CD14-positive monocyte (primary cell): ENCODE data around the gene ANTXR1. TPM values are rescaled to one million over a fixed set of nuclear protein-coding genes. Genes with fewer than 3 reads are reported as not detected.

ENCODE experiments used
- DNase-seq, 3 donors: peaks; one replicate each; pipeline ENCODE4 v3.0.0-alpha.2; 2011 to 2022
- H2AFZ ChIP-seq: 2 replicates; pipeline ENCODE4 v1.6.0; 2012; ENCODE audit warnings: mild to moderate bottlenecking, low read depth, low read length, inconsistent platforms; ENCODE audit not compliant: insufficient read depth, poor library complexity, severe bottlenecking
- H3K27ac ChIP-seq, 2 donors: 1 replicate in 1 of 2; 2 replicates in 1 of 2; pipeline ENCODE4 v1.5.1; 2012 to 2013; ENCODE audit warnings: low read length in 2 of 2, control low read depth in 1 of 2, inconsistent platforms in 1 of 2, low read depth in 1 of 2, mild to moderate bottlenecking in 1 of 2
- H3K27me3 ChIP-seq, 2 donors: one replicate each; pipeline versions ENCODE4 v1.6.0 to v1.6.1; 2011 to 2013; ENCODE audit warnings: low read length in 2 of 2; ENCODE audit not compliant: control insufficient read depth in 2 of 2, insufficient read depth in 2 of 2
- H3K36me3 ChIP-seq, 2 donors: replicated peaks in 1 of 2; 1 replicate in 1 of 2; 2 replicates in 1 of 2; pipeline versions ENCODE4 v1.5.1 to v1.6.1; 2012 to 2013; ENCODE audit warnings: low read length in 2 of 2, control low read depth in 1 of 2, inconsistent platforms in 1 of 2, mild to moderate bottlenecking in 1 of 2; ENCODE audit not compliant: insufficient read depth in 2 of 2, control insufficient read depth in 1 of 2
- H3K4me1 ChIP-seq, 2 donors: 1 replicate in 1 of 2; 2 replicates in 1 of 2; pipeline versions ENCODE4 v1.5.1 to v1.6.1; 2012 to 2013; ENCODE audit warnings: low read length in 2 of 2, control low read depth in 1 of 2, inconsistent platforms in 1 of 2, mild to moderate bottlenecking in 1 of 2, moderate library complexity in 1 of 2; ENCODE audit not compliant: insufficient read depth in 2 of 2, control insufficient read depth in 1 of 2
- H3K4me2 ChIP-seq: replicated peaks from 2 replicates; pipeline ENCODE3; 2012; ENCODE audit warnings: low read length, moderate library complexity, mild to moderate bottlenecking; ENCODE audit not compliant: poor library complexity, severe bottlenecking; ENCODE audit errors: extremely low read depth
- H3K4me3 ChIP-seq, 3 experiments: fragments of 200-600 bp in 1 of 3; sonication (generic) in 1 of 3; replicated peaks in 1 of 3; 1 replicate in 2 of 3; 2 replicates in 1 of 3; pipeline ENCODE4 v1.5.1; 2011 to 2013; ENCODE audit warnings: low read length in 3 of 3, mild to moderate bottlenecking in 3 of 3, control low read depth in 2 of 3, low read depth in 2 of 3, inconsistent platforms in 1 of 3, moderate library complexity in 1 of 3
- H3K79me2 ChIP-seq: 2 replicates; pipeline ENCODE4 v1.6.0; 2012; ENCODE audit warnings: mild to moderate bottlenecking, control low read depth, inconsistent platforms, low read length, moderate library complexity; ENCODE audit not compliant: insufficient read depth
- H3K9ac ChIP-seq: 2 replicates; pipeline ENCODE4 v1.6.0; 2017; ENCODE audit warnings: low read length, mild to moderate bottlenecking; ENCODE audit not compliant: insufficient read depth, poor library complexity, severe bottlenecking
- H3K9me3 ChIP-seq, 2 donors: replicated peaks in 1 of 2; 1 replicate in 1 of 2; 2 replicates in 1 of 2; pipeline versions ENCODE4 v1.5.1 to v1.6.1; 2012 to 2013; ENCODE audit warnings: low read length in 2 of 2, control low read depth in 1 of 2; ENCODE audit not compliant: control insufficient read depth in 1 of 2, insufficient read depth in 1 of 2
- H4K20me1 ChIP-seq: 2 replicates; pipeline ENCODE4 v1.6.0; 2012; ENCODE audit warnings: mild to moderate bottlenecking, low read length, control low read depth, moderate library complexity; ENCODE audit not compliant: insufficient read depth
- H3K27ac Mint-ChIP-seq, 7 donors: one replicate each; pipeline ENCODE4 v1.8.0; 2020; ENCODE audit warnings: mild to moderate bottlenecking in 7 of 7, mixed read lengths in 7 of 7, moderate library complexity in 6 of 7, inconsistent platforms in 2 of 7
- H3K27me3 Mint-ChIP-seq, 3 donors: one replicate each; pipeline ENCODE4 v1.8.0; 2021 to 2022; ENCODE audit warnings: low read depth in 3 of 3, mild to moderate bottlenecking in 3 of 3, mixed read lengths in 3 of 3, moderate library complexity in 3 of 3, inconsistent platforms in 1 of 3
- H3K36me3 Mint-ChIP-seq, 2 donors: one replicate each; pipeline ENCODE4 v1.8.0; 2020; ENCODE audit warnings: mixed read lengths in 2 of 2, inconsistent platforms in 1 of 2, mild to moderate bottlenecking in 1 of 2
- H3K4me1 Mint-ChIP-seq: one replicate; pipeline ENCODE4 v1.8.0; 2020; ENCODE audit warnings: mild to moderate bottlenecking, mixed read lengths
- H3K4me3 Mint-ChIP-seq, 2 donors: one replicate each; pipeline ENCODE4 v1.8.0; 2020; ENCODE audit warnings: mild to moderate bottlenecking in 2 of 2, mixed read lengths in 2 of 2, moderate library complexity in 1 of 2
- H3K9me3 Mint-ChIP-seq, 7 donors: one replicate each; pipeline ENCODE4 v1.8.0; 2020 to 2022; ENCODE audit warnings: mixed read lengths in 7 of 7, mild to moderate bottlenecking in 6 of 7, moderate library complexity in 6 of 7, inconsistent platforms in 2 of 7
- WGBS: methylation state at CpG from one replicate; pipeline ENCODE4 v1.1.5; 2013; ENCODE audit warnings: missing lambda C conversion rate; ENCODE audit not compliant: insufficient coverage; 5-methylcytosine and 5-hydroxymethylcytosine counted together
- intact Hi-C, 2 donors: fragments of 100-400 bp; cut with micrococcal nuclease; formaldehyde crosslinking; loops; one replicate each; pipeline versions ENCODE4 v1.15.0 to v1.15.1; 2023
- polyA plus RNA-seq, 3 donors: library from polyadenylated mRNA; depleted of rRNA in 1 of 3; unstranded in 2 of 3; stranded (reverse) in 1 of 3; fragments of 300-500 nt in 2 of 3; fragments of >200 nt in 1 of 3; fragmentation: Illumina TruSeq in 2 of 3; gene quantifications; 1 replicate in 2 of 3; 2 replicates in 1 of 3; pipeline ENCODE4 v1.2.3, GENCODE V29; 2012 to 2021
- TF ChIP-seq, protein P1 (sequence below): fragments of 200-600 bp; IDR thresholded peaks from one replicate; pipeline ENCODE4 v1.8.0; 2022; ENCODE audit warnings: antibody characterized with exemption, mild to moderate bottlenecking

ANTXR1 gene
- polyA plus RNA-seq, 3 donors = not detected

GRCh38 chr2:69280796-69281412 lies 267.9 kb downstream of the ANTXR1 start:
- intact Hi-C loops = no loop called here
- Mint-ChIP-seq H3K4me1 (peaks cover 6% of the 10 kb centered on the region), H3K9me3 (no peaks in the 10 kb centered on the region), H3K4me3 (no peak overlapping the region), H3K27ac (no peak overlapping the region), H3K36me3 (no peaks in the 10 kb centered on the region), H3K27me3 (peaks cover 0 to 3% (median 2%) of the 10 kb centered on the region in 3 donors)
- H3K9ac ChIP-seq = no peak overlapping the region
- no peak overlapping the region for H3K27ac ChIP-seq
- 95% methylated on average over 3 of the region's 4 CpGs for WGBS
- no peak overlapping the region for H3K4me3 ChIP-seq
- TF ChIP-seq, protein P1, sequence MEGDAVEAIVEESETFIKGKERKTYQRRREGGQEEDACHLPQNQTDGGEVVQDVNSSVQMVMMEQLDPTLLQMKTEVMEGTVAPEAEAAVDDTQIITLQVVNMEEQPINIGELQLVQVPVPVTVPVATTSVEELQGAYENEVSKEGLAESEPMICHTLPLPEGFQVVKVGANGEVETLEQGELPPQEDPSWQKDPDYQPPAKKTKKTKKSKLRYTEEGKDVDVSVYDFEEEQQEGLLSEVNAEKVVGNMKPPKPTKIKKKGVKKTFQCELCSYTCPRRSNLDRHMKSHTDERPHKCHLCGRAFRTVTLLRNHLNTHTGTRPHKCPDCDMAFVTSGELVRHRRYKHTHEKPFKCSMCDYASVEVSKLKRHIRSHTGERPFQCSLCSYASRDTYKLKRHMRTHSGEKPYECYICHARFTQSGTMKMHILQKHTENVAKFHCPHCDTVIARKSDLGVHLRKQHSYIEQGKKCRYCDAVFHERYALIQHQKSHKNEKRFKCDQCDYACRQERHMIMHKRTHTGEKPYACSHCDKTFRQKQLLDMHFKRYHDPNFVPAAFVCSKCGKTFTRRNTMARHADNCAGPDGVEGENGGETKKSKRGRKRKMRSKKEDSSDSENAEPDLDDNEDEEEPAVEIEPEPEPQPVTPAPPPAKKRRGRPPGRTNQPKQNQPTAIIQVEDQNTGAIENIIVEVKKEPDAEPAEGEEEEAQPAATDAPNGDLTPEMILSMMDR = no peak
- no peaks in the 10 kb centered on the region for H3K36me3 ChIP-seq
- no peaks in the 10 kb centered on the region for H4K20me1 ChIP-seq
- DNase-seq = no peak
- H3K79me2 ChIP-seq = no peaks in the 10 kb centered on the region
- no peaks in the 10 kb centered on the region for H3K27me3 ChIP-seq
- H3K4me1 ChIP-seq = no peaks in the 10 kb centered on the region
- H3K9me3 ChIP-seq = no peaks in the 10 kb centered on the region
- H2AFZ ChIP-seq = no peak overlapping the region
- H3K4me2 ChIP-seq = no peak overlapping the region

DNA sequence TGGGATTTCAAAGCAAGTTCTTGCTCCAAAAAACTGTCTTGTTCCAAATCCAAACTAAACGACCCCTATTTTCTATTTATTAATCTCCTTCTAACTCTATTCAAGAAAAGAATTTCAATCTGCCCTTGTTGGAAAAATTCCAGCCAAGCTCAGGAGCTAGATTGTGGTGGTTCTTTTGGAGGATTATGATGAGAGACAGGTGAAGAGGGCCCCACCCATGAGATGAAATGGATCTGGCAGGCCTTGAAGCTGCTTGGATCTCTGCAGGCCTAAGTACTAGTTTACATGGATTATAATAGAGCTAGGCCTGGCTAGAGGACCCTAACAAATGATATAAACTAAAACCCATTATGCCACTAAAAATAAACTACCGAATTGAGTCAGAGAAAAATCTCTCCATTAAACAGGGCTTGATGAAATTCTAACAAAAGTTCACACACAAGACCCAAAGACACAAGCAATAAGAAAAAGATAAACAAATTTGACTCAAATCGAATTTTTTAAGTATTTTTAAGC lies 272.5 kb downstream of the ANTXR1 start:
- peaks cover 0 to 3% of the 10 kb centered on the region in 2 donors for H3K9me3 ChIP-seq
- 100% methylated on average over 1 of the region's 3 CpGs for WGBS
- Mint-ChIP-seq H3K27me3 (peaks cover 0 to 3% (median 0%) of the 10 kb centered on the region in 3 donors), H3K4me1 (peaks cover 5% of the 10 kb centered on the region), H3K27ac (no peak overlapping the region), H3K9me3 (peaks cover 0 to 4% (median 0%) of the 10 kb centered on the region in 7 donors), H3K36me3 (no peaks in the 10 kb centered on the region), H3K4me3 (no peak overlapping the region)
- no peak overlapping the region for H3K4me2 ChIP-seq
- no peak overlapping the region for H3K4me3 ChIP-seq
- TF ChIP-seq, protein P1 = no peak
- no peak overlapping the region for H3K27ac ChIP-seq
- H3K79me2 ChIP-seq = no peaks in the 10 kb centered on the region
- H3K4me1 ChIP-seq = no peaks in the 10 kb centered on the region
- intact Hi-C loops = no loop called here
- no peak overlapping the region for H3K9ac ChIP-seq
- no peaks in the 10 kb centered on the region for H4K20me1 ChIP-seq
- H3K36me3 ChIP-seq = no peaks in the 10 kb centered on the region
- no peak for DNase-seq
- H3K27me3 ChIP-seq = no peaks in the 10 kb centered on the region
- no peak overlapping the region for H2AFZ ChIP-seq
